Neural cell (in vitro differentiated cells): ENCODE results near the gene LGI4.

Experiments
- CTCF ChIP-seq: fragments of 450-650 bp; IDR thresholded peaks from 2 replicates; pipeline ENCODE4 v1.5.1; 2014; ENCODE audit warnings: antibody characterized with exemption, mild to moderate bottlenecking, moderate library complexity; ENCODE audit not compliant: poor library complexity, severe bottlenecking
- EZH2 ChIP-seq: fragments of 200-600, 300-800 bp; shearing (Covaris generic), sonication (generic); IDR thresholded peaks from 2 replicates; pipeline ENCODE4 v1.6.1; 2014; ENCODE audit warnings: antibody characterized with exemption, low read length, borderline replicate concordance, mild to moderate bottlenecking; ENCODE audit not compliant: insufficient read depth, poor library complexity, severe bottlenecking
- POLR2AphosphoS5 ChIP-seq: IDR thresholded peaks from 2 replicates; pipeline ENCODE4 v1.6.1; 2012
- SMC3 ChIP-seq: fragments of 450-650 bp; conservative IDR thresholded peaks from 2 replicates; pipeline ENCODE4 v1.6.1; 2014; ENCODE audit warnings: antibody characterized with exemption, mild to moderate bottlenecking, moderate library complexity; ENCODE audit not compliant: poor library complexity

GRCh38 chr19:35154525-35155406 is 19.9 kb upstream of the LGI4 start, which contains the start of gene FXYD5:
- TF ChIP-seq CTCF, result no peak
- TF ChIP-seq POLR2AphosphoS5, result no peak
- TF ChIP-seq EZH2, result peak; percentile 16
- TF ChIP-seq SMC3, result no peak
